ENCODE results near the gene AKAIN1.

AKAIN1 gene

DNA sequence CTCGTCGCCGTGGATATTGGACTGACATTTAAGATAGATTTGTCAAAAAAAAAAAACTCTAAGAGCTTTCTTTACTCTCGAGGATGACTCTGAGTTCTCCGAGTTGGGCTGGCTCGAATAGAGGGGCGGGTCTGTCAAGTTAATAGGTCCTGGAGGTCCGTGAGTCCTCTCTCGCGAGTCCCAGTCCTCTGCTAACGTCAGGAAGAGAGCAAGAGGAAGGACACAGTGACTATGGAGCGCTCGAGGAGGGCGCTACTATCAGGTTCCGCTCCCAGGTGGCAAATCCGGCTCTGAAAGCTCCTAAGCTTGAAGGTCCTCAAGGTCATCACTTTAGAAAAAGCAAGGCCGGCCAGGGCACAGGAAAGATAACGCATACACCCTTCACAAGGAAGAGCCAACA is 404 bp upstream of the AKAIN1 start:
- H3K27me3 ChIP-seq (ENCODE audit: insufficient read depth, poor library complexity, severe bottlenecking), result peaks cover 33% of the 10 kb centered on the region
- H3K9me3 ChIP-seq (ENCODE audit: severe bottlenecking), result no peaks in the 10 kb centered on the region
- H3K36me3 ChIP-seq (ENCODE audit: low read depth), result no peaks in the 10 kb centered on the region
- H3K4me1 ChIP-seq (ENCODE audit: insufficient read depth, poor library complexity, severe bottlenecking), result no peaks in the 10 kb centered on the region
- no peak for DNase-seq (ENCODE audit: low spot score)
- no peak overlapping the region for H3K4me3 ChIP-seq (ENCODE audit: severe bottlenecking)
- TF ChIP-seq, protein P1, sequence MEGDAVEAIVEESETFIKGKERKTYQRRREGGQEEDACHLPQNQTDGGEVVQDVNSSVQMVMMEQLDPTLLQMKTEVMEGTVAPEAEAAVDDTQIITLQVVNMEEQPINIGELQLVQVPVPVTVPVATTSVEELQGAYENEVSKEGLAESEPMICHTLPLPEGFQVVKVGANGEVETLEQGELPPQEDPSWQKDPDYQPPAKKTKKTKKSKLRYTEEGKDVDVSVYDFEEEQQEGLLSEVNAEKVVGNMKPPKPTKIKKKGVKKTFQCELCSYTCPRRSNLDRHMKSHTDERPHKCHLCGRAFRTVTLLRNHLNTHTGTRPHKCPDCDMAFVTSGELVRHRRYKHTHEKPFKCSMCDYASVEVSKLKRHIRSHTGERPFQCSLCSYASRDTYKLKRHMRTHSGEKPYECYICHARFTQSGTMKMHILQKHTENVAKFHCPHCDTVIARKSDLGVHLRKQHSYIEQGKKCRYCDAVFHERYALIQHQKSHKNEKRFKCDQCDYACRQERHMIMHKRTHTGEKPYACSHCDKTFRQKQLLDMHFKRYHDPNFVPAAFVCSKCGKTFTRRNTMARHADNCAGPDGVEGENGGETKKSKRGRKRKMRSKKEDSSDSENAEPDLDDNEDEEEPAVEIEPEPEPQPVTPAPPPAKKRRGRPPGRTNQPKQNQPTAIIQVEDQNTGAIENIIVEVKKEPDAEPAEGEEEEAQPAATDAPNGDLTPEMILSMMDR (IDR thresholded peaks at IDR 0.05; ENCODE audit: poor library complexity, severe bottlenecking), result no peak
- H3K27ac ChIP-seq (ENCODE audit: poor library complexity, severe bottlenecking), result no peak overlapping the region
- ATAC-seq (ENCODE audit: low read depth), result no peak

DNA sequence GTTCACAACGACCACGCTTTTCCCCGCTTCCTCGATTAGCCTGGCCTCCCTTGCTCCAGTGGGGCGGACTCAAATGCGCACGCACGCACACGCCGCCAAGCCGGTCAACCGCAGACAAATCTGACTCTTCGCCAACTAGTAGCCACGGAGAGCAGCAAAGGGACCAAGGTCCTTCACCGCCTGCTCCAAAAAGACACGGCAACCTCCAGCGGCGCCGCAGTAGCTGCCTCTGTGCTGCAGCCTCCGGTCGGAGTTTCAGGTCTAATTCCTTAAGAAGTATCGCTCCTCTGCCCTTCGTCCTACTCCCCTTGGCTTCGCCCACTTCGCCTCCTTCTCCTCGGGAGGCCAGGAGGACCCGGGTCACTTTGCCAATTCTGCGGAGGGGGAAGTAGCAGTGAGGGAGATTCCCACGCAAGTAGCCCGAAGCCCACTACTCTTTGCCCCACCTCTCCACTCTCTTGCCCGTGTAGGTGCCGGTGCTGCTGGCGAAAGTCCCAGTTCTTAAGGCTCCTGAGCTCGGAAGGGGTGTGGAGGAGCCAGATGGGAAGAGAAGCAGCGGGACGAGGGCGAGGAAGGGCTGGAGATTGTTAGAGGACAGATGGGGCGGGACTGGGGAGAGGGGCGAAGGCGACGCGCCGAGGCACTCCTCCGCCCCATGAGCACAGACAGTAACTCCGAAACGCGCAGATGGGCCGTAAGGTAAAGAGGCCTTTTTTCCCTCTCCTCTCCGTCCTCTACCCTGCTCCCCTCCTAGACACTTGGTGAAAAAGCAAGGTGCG is 615 bp downstream of the AKAIN1 start:
- H3K27ac ChIP-seq (ENCODE audit: poor library complexity, severe bottlenecking), result no peak overlapping the region
- no peaks in the 10 kb centered on the region for H3K9me3 ChIP-seq (ENCODE audit: severe bottlenecking)
- no peak for DNase-seq (ENCODE audit: low spot score)
- H3K4me3 ChIP-seq (ENCODE audit: severe bottlenecking), result no peak overlapping the region
- H3K36me3 ChIP-seq (ENCODE audit: low read depth), result no peaks in the 10 kb centered on the region
- TF ChIP-seq, protein P1 (IDR thresholded peaks at IDR 0.05; ENCODE audit: poor library complexity, severe bottlenecking), result no peak
- H3K27me3 ChIP-seq (ENCODE audit: insufficient read depth, poor library complexity, severe bottlenecking), result peaks cover 33% of the 10 kb centered on the region
- no peaks in the 10 kb centered on the region for H3K4me1 ChIP-seq (ENCODE audit: insufficient read depth, poor library complexity, severe bottlenecking)
- no peak for ATAC-seq (ENCODE audit: low read depth)

DNA sequence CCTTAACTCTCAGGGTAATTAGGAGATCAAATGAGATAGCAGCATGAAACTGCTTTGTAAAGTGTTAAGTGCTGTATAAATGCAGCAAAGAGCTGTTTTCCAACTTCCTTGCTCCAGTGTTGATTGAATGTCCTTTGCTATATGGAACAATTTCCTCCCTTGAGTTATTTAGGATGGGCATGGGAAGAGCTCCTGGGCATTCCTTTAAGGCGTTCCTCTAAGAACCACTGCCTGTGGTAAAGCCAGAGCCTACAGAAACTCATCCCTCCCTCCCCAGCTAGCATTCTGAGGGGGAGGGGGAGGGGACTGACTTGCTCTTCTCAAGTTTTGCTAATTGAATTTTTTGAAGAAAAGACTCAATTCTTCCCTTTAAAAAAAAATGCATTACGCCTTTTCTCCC is 1.4 kb downstream of the AKAIN1 start:
- H3K27ac ChIP-seq (ENCODE audit: poor library complexity, severe bottlenecking), result no peak overlapping the region

DNA sequence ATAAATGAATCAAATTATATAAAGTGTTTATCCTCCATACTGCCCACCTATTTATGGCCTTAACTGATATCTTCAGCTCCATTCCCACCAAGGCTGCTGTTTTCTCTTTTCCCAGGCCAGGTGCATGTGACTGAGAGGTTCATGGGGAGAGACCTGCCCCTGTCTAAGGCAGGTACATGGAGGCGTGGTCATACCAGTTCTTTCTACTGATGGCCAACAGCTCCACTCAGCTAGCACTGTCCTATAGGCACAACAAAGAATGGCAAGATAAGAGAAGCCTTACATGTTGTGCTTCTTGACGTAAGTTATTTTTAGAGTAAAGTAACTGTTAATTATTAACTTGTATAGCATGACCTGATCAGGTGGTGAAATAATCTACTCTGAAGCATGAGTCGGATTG is 16.8 kb downstream of the AKAIN1 start:
- TF ChIP-seq, protein P1 (IDR thresholded peaks at IDR 0.05; ENCODE audit: poor library complexity, severe bottlenecking), result no peak

More for the DNA sequence above, 1.4 kb downstream of the AKAIN1 start:
- Histone ChIP-seq H3K36me3 (ENCODE audit: low read depth) (no peaks in the 10 kb centered on the region), H3K4me1 (ENCODE audit: insufficient read depth, poor library complexity, severe bottlenecking) (no peaks in the 10 kb centered on the region), H3K27me3 (ENCODE audit: insufficient read depth, poor library complexity, severe bottlenecking) (peaks cover 33% of the 10 kb centered on the region), H3K9me3 (ENCODE audit: severe bottlenecking) (no peaks in the 10 kb centered on the region), H3K4me3 (ENCODE audit: severe bottlenecking) (no peak overlapping the region)
- DNase-seq (ENCODE audit: low spot score), result no peak
- TF ChIP-seq, protein P1 (IDR thresholded peaks at IDR 0.05; ENCODE audit: poor library complexity, severe bottlenecking), result no peak
- ATAC-seq (ENCODE audit: low read depth), result no peak

DNA sequence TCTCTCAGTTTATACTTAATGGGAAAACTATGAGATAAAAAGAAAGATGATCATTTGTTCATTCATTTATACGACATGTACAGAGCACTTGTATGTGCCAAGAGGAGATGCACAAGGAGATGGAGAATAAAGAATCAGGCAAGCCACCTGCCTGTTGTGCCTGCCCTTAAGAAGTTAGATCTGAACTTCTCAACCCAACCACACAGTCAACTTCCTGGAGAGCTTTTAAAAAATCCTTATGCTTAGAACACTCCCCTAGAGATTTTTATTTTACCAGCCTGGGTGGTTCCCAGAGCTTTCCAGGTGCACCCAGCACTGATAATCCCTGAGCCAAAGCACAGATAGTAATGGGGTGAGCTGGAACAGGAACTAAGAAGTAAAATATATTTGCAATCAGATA is 18.5 kb downstream of the AKAIN1 start:
- DNase-seq (ENCODE audit: low spot score), result no peak
- no peak overlapping the region for H3K27ac ChIP-seq (ENCODE audit: poor library complexity, severe bottlenecking)
- TF ChIP-seq, protein P1 (IDR thresholded peaks at IDR 0.05; ENCODE audit: poor library complexity, severe bottlenecking), result no peak
- H3K4me1 ChIP-seq (ENCODE audit: insufficient read depth, poor library complexity, severe bottlenecking), result no peaks in the 10 kb centered on the region
- no peaks in the 10 kb centered on the region for H3K36me3 ChIP-seq (ENCODE audit: low read depth)
- no peaks in the 10 kb centered on the region for H3K27me3 ChIP-seq (ENCODE audit: insufficient read depth, poor library complexity, severe bottlenecking)
- no peak overlapping the region for H3K4me3 ChIP-seq (ENCODE audit: severe bottlenecking)
- ATAC-seq (ENCODE audit: low read depth), result no peak
- H3K9me3 ChIP-seq (ENCODE audit: severe bottlenecking), result no peaks in the 10 kb centered on the region

More for the DNA sequence above, 16.8 kb downstream of the AKAIN1 start:
- DNase-seq (ENCODE audit: low spot score) (no peak), ATAC-seq (ENCODE audit: low read depth) (no peak)
- Histone ChIP-seq H3K36me3 (ENCODE audit: low read depth) (no peaks in the 10 kb centered on the region), H3K27me3 (ENCODE audit: insufficient read depth, poor library complexity, severe bottlenecking) (no peaks in the 10 kb centered on the region), H3K4me3 (ENCODE audit: severe bottlenecking) (no peak overlapping the region), H3K4me1 (ENCODE audit: insufficient read depth, poor library complexity, severe bottlenecking) (no peaks in the 10 kb centered on the region), H3K9me3 (ENCODE audit: severe bottlenecking) (no peaks in the 10 kb centered on the region), H3K27ac (ENCODE audit: poor library complexity, severe bottlenecking) (no peak overlapping the region)

Measured in RWPE2 (cell line).